H1 (cell line): Measurements from ENCODE around the gene ANKRD11. TPM values are rescaled to one million over a fixed set of nuclear protein-coding genes. Genes with fewer than 3 reads are reported as not detected.

Source experiments
- BACH1 ChIP-seq: IDR thresholded peaks from 2 replicates; pipeline ENCODE4 v1.6.1; 2012; ENCODE audit warnings: low read length, improper control_type of control experiment
- CHD1 ChIP-seq: IDR thresholded peaks from 2 replicates; pipeline ENCODE4 v1.6.1; 2012; ENCODE audit warnings: low read depth, low read length, improper control_type of control experiment
- polyA plus RNA-seq, 7 experiments: library from polyadenylated mRNA; depleted of rRNA in 3 of 7; stranded (reverse) in 5 of 7; unstranded in 2 of 7; fragments of >200 nt in 5 of 7; fragments of 200-250 nt in 2 of 7; gene quantifications; 1 replicate in 5 of 7; 2 replicates in 1 of 7; 4 replicates in 1 of 7; pipeline versions ENCODE4 v1.2.1 to v1.2.3, GENCODE V29; 2011 to 2013; ENCODE audit warnings: missing spikeins in 2 of 7, mixed read lengths in 2 of 7
- total RNA-seq: library from RNA; stranded (reverse); fragmentation: NEBNext Ultra II Directional; extraction: Animal tissue kit (Norgen Biotek cat#: 25700); gene quantifications from 2 replicates; pipeline ENCODE4 v1.2.1, GENCODE V29; 2021

Gene ANKRD11
- total and polyA plus RNA-seq, 2 of the 8 experiments (the other 6 are each of a cell fraction or from before 2014, with no cell fraction given): 46.5 to 142 TPM

DNA sequence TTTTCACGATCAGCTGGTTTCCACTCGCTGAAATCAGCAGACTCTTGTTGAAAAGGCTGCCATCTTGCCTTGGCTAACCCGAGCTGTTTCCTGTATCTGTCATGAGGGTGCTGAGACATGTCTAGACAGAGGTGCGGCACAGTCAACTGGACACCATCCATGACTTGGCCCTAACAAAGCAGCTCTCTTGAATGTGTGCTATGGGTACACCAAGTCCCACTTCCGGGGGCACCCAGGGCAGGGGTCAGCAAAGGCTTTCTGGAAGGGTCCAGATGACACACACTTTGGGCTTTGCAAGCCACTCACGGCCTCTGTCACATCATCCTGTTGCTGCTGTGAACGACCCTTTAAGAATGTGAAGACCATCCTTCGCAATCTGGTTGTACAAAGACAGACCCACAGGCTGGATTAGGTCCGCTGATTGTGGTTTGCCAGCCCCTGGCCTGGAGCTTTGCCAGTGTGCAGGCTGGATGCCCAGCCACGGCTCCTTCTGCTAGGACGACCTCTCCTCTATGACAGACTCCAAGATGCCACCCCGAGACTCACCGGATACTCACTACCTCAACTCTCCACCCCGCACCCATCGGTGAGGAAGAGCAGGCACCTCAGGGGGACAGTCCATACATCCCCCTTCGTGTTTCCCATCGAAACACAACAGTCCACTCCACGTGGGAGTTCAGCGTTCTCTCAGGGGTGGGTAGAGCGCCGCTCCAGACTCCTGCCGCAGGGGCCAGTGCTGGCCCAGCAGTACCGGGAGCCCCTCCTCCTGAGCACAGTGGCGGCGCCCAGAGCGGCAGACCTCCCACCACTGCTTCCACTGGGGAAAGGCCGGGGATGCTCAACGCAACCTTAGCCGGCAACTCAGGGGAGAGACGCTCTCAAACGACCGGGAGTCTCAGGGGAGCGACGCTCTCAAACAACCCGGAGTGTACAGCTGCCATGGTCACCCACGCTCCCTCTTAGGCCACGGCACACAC is 123.5 kb downstream of the ANKRD11 start (continued):
- no peak for TF ChIP-seq CHD1
- TF ChIP-seq BACH1: no peak
